Right renal cortex interstitium (tissue), 3 donors: Measurements from ENCODE around the gene MMAB. TPM values are rescaled to one million over a fixed set of nuclear protein-coding genes. Genes with fewer than 3 reads are reported as not detected.

Source experiments
- DNase-seq, 3 donors: peaks; one replicate each; pipeline ENCODE4 v3.0.0-alpha.2; 2013; ENCODE audit warnings: low read depth in 3 of 3, low spot score in 2 of 3
- polyA plus RNA-seq, 3 donors: library from polyadenylated mRNA; unstranded; fragments of 120-200 nt; gene quantifications; one replicate each; pipeline ENCODE4 v1.2.1, GENCODE V29; 2013; ENCODE audit not compliant: insufficient read length in 3 of 3

Gene MMAB
- polyA plus RNA-seq, 3 donors: 32.4 to 33.6 (median 32.5) TPM

GRCh38 chr12:109519787-109520186, 53.5 kb downstream of the MMAB start:
- DNase-seq: no peak

DNA sequence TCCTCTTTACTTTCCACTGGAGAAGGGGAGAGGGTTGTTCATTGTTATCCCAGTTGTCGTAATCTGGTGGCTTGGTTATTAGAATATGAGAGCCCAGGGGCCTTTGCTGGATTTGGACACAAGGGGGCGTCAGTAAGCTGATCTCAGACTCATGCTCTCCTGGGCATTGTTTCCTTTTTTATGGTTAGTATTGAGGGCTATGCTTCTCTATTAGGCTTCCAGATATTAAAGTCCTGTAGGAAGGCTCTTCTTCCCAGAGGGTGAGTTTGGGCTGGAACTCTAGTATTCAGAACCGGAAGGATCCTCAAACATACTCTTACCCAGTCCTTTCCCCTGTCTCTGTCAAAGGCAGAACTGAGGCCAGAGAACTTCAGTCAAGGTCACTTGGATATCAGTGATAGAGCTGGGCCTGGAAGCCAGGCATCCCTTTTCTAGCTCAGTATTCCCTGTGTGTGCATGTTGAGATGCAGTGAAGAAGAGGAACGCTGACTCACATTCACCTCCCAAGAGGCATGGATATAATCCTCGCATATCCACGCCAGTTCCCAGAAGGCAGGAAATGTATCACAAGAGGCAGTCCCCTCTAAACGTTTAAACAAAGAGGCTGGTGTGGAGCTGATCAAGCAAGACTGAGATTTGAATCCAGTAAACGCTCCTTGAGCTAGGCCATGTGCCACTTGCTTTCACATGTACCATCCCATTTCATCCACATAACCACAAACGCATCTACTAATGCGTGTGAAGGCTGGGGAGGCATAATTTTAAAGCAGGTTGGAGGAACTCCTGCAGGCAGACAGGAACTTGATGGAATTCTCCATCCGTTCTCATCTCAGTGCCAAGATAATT, 54.3 kb downstream of the MMAB start:
- peak in 2 of 3 donors; percentile 34 to 36 for DNase-seq

GRCh38 chr12:109517619-109518018, 55.7 kb downstream of the MMAB start:
- no peak for DNase-seq

DNA sequence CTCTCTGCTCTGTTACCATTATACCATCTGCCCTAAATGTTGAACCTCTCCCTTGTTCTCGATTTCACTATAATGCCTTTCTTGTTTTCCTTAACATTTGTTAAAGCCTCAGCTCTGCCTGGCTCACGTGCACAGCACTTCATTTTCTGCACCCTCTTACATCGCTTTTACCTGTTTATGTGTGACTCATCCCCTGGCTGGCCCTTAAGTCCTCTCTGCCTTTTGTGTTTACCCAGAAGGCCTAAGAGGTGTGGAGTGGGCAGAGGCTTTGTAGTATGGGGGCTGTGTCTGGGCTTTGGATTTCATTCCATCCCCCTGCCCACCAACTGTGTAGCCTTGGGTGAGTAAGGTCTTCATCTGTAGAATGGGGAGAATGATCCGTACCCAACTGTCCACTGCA, 59.3 kb downstream of the MMAB start:
- DNase-seq: no peak

DNA sequence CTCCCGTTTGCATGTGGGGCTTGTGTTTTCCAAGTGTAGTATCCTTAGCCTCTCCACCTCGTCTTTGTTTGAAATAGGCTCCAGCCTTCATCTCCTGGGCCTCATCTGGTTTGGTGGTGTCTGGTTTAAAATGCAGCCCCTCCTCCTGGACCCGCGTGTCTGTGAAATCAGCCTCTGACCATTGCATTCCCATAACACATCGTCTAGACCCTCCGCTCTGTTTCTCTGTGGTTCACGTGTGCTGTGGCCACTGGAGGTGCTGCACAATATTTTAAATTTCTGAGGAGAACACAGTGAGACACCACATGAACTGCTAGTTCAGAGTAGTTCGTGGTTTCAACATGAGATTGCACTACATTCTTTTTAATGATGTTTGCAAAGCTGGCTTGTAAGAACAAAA, 60.3 kb downstream of the MMAB start:
- no peak for DNase-seq

- no peak for DNase-seq
Measured at GRCh38 chr12:109512608-109513007, 60.7 kb downstream of the MMAB start.

DNA sequence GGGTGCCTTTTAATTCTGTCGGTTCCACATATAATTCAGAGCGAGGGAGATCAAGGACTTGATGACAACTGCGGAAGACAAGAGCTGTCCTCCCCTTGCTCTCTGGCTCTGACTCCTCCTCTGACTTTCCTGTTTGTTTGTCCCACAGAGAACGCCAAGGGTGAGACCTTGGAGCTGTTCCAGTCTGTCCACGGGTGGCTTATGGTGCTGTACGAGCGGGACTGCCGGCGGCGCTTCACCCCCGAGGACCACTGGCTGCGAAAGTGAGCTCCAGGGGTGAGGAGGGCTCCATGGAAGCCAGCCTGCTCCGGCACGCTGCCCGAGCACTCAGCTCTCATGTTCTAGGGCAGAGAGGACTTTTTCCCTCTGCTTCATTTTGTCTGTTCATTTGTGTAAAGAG, 63.1 kb downstream of the MMAB start:
- DNase-seq: no peak

GRCh38 chr12:109504068-109504467, 69.2 kb downstream of the MMAB start:
- no peak for DNase-seq

Other genes starting within 250 kb of the MMAB start
- 1 to 10 TPM; 1.2 to 1.4 (median 1.3) TPM for gene MYO1H, start 225.6 kb downstream of the MMAB start, polyA plus RNA-seq
- gene KCTD10, start 96.2 kb downstream of the MMAB start, polyA plus RNA-seq: 10 to 100 TPM; 46.3 to 49.1 (median 46.6) TPM
- gene UBE3B, start 95.9 kb downstream of the MMAB start, polyA plus RNA-seq: 10 to 100 TPM; 28.0 to 33.3 (median 28.5) TPM
- gene MVK, start 290 bp upstream of the MMAB start, polyA plus RNA-seq: 10 to 100 TPM; 20.0 to 20.6 (median 20.2) TPM
- gene FAM222A, start 140.3 kb upstream of the MMAB start, polyA plus RNA-seq: 1 to 10 TPM; 6.4 to 8.5 (median 6.9) TPM